HepG2 (cell line): ENCODE data around the gene GNG5. TPM values are rescaled to one million over a fixed set of nuclear protein-coding genes. Genes with fewer than 3 reads are reported as not detected.

Experiments used
- ATAC-seq: fragments of 200-7000 bp; cut with Tn5 transposase; 3 replicates; pipeline ENCODE4 v1.9.1; 2020; ENCODE audit warnings: mild to moderate bottlenecking, moderate library complexity
- BruUV-seq: library from RNA; stranded (reverse); fragments of 400-500 nt; replicated peaks from 2 replicates; lab custom pipeline; 2021; lab: Mats Ljungman, UMichigan
- CTCF ChIA-PET: fragments of 300-600 bp; formaldehyde crosslinking; extraction: SDS; loops from one replicate; lab custom pipeline; 2021; ENCODE audit warnings: low total read pairs, inconsistent platforms, low intra/inter-chr PET ratio; lab: Yijun Ruan, JAX
- POLR2A ChIA-PET: fragments of 350-600 bp; sonication (Branson Sonifier 250); formaldehyde crosslinking; loops from one replicate; lab custom pipeline; 2020; ENCODE audit warnings: antibody characterized with exemption, inconsistent platforms; lab: Yijun Ruan, JAX
- DNase-seq: peaks from one replicate; pipeline ENCODE4 v3.0.0-alpha.2; 2015; ENCODE audit warnings: low spot score
- FAIRE-seq: peaks from 3 replicates; lab custom pipeline; 2011; peaks lifted over from hg19 to GRCh38; lab: Jason Lieb, UNC
- H2AFZ ChIP-seq: one replicate; pipeline ENCODE4 v1.6.1; 2011; ENCODE audit warnings: low read length, inconsistent platforms
- H3K27ac ChIP-seq: fragments of 300-600 bp; 3 replicates; pipeline ENCODE4 v1.8.0; 2011; ENCODE audit warnings: mixed run types, mild to moderate bottlenecking, mixed read lengths, low read length, inconsistent platforms; ENCODE audit not compliant: insufficient read depth; ENCODE audit errors: extremely low read length
- H3K27me3 ChIP-seq, 2 experiments: fragments of 200-600 bp in 1 of 2; 2 replicates in 1 of 2; 3 replicates in 1 of 2; pipeline versions ENCODE4 v1.6.0 to v1.8.0; 2011; ENCODE audit warnings: low read length in 2 of 2, mild to moderate bottlenecking in 2 of 2, moderate library complexity in 2 of 2, inconsistent platforms in 1 of 2; ENCODE audit not compliant: insufficient read depth in 2 of 2, control insufficient read depth in 1 of 2
- H3K36me3 ChIP-seq, 2 experiments: fragments of 200-600 bp in 1 of 2; replicated peaks in 1 of 2; 2 replicates in 1 of 2; 3 replicates in 1 of 2; pipeline versions ENCODE4 v1.5.1 to v1.8.0; 2011; ENCODE audit warnings: low read length in 2 of 2, inconsistent platforms in 1 of 2; ENCODE audit not compliant: insufficient read depth in 2 of 2, control insufficient read depth in 1 of 2
- H3K4me1 ChIP-seq: 2 replicates; pipeline ENCODE4 v1.5.1; 2012; ENCODE audit warnings: low read length, inconsistent platforms; ENCODE audit not compliant: insufficient read depth
- H3K4me2 ChIP-seq: 2 replicates; pipeline ENCODE4 v1.6.0; 2011; ENCODE audit warnings: low read depth, low read length, inconsistent platforms
- H3K4me3 ChIP-seq, 3 experiments: fragments of 200-600 bp in 1 of 3; sonication (generic), shearing (Covaris generic) in 1 of 3; replicated peaks in 1 of 3; 2 replicates each; pipeline ENCODE4 v1.5.1; 2011 to 2016; ENCODE audit warnings: low read length in 3 of 3, inconsistent platforms in 2 of 3, low read depth in 2 of 3, mild to moderate bottlenecking in 2 of 3, control low read depth in 1 of 3, mixed read lengths in 1 of 3; ENCODE audit not compliant: insufficient read depth in 1 of 3
- H3K79me2 ChIP-seq: one replicate; pipeline ENCODE4 v1.6.1; 2011; ENCODE audit warnings: low read length, inconsistent platforms; ENCODE audit not compliant: insufficient read depth
- H3K9ac ChIP-seq: 2 replicates; pipeline ENCODE4 v1.6.0; 2011; ENCODE audit warnings: mild to moderate bottlenecking, low read depth, low read length, inconsistent platforms; ENCODE audit not compliant: insufficient read depth
- H3K9me3 ChIP-seq: 2 replicates; pipeline ENCODE4 v1.5.1; 2012; ENCODE audit warnings: mild to moderate bottlenecking, low read length
- H4K20me1 ChIP-seq: 2 replicates; pipeline ENCODE4 v1.6.0; 2011; ENCODE audit warnings: inconsistent platforms, mild to moderate bottlenecking, low read length, moderate library complexity; ENCODE audit not compliant: insufficient read depth
- EHMT2 ChIP-seq: fragments of 200-600 bp; sonication (generic); IDR thresholded peaks from 2 replicates; pipeline ENCODE4 v1.7.0; 2017; ENCODE audit warnings: antibody characterized with exemption, low read depth, low read length, borderline replicate concordance
- MLLT10 ChIP-seq: sonication (generic); formaldehyde crosslinking; IDR thresholded peaks from 2 replicates; pipeline ENCODE4 v1.4.0; 2020; ENCODE audit warnings: missing genetic modification reagents
- NFKBIZ ChIP-seq: IDR thresholded peaks from 2 replicates; pipeline ENCODE4 v1.6.1; 2018; ENCODE audit warnings: missing genetic modification reagents, missing compliant biosample characterization
- TEAD2 ChIP-seq: sonication (generic); formaldehyde crosslinking; IDR thresholded peaks from 2 replicates; pipeline ENCODE4 v1.9.0; 2021; ENCODE audit warnings: missing genetic modification reagents
- ZBTB21 ChIP-seq: sonication (generic); formaldehyde crosslinking; IDR thresholded peaks from 2 replicates; pipeline ENCODE4 v1.4.0; 2020; ENCODE audit warnings: missing genetic modification reagents
- ZNF557 ChIP-seq: sonication (generic); formaldehyde crosslinking; IDR thresholded peaks from 2 replicates; pipeline ENCODE4 v1.4.0; 2020; ENCODE audit warnings: missing genetic modification reagents
- in situ Hi-C: cut with HindIII; loops from 2 replicates; pipeline ENCODE4 v1.10.0; 2017; ENCODE audit warnings: low pct_unique_long_range_greater_than_20kb; ENCODE audit not compliant: extremely low pct_ligation_motif_present
- intact Hi-C: fragments of 100-400 bp; cut with micrococcal nuclease; formaldehyde crosslinking; loops from one replicate; pipeline ENCODE4 v1.10.0; 2022; ENCODE audit not compliant: unreplicated experiment
- polyA plus RNA-seq, 8 experiments: library from polyadenylated mRNA; depleted of rRNA in 3 of 8; stranded (reverse) in 7 of 8; unstranded in 1 of 8; fragments of >200 nt; fragmentation: Illumina TruSeq in 4 of 8; extraction: Trizol in 4 of 8; gene quantifications; 2 replicates each; pipeline versions ENCODE4 v1.2.1 to v1.2.3, GENCODE V29; 2011 to 2016; ENCODE audit warnings: low read depth in 4 of 8, missing spikeins in 1 of 8, mixed read lengths in 1 of 8; ENCODE audit not compliant: insufficient read depth in 1 of 8
- total RNA-seq, 5 experiments: library from RNA; depleted of rRNA; stranded (reverse); fragments of >200 nt; fragmentation: Illumina TruSeq; extraction: Trizol; gene quantifications; 2 replicates each; pipeline ENCODE4 v1.2.3, GENCODE V29; 2016; ENCODE audit warnings: low read depth in 1 of 5
- TF ChIP-seq, protein P1 (sequence below): sonication (generic); formaldehyde crosslinking; IDR thresholded peaks from 2 replicates; pipeline ENCODE4 v1.5.1; 2020; ENCODE audit warnings: mild to moderate bottlenecking, missing genetic modification reagents, borderline replicate concordance
- TF ChIP-seq, protein P2 (sequence below): sonication (generic); formaldehyde crosslinking; IDR thresholded peaks from 2 replicates; pipeline ENCODE4 v1.5.0; 2020; ENCODE audit warnings: mild to moderate bottlenecking, missing genetic modification reagents
- TF ChIP-seq, protein P3 (sequence below): sonication (generic); formaldehyde crosslinking; IDR thresholded peaks from 2 replicates; pipeline ENCODE4 v1.5.1; 2020; ENCODE audit warnings: mild to moderate bottlenecking, missing genetic modification reagents, moderate library complexity

The GNG5 gene
- total and polyA plus RNA-seq, 2 of the 13 experiments (the other 11 are each of a cell fraction or from before 2014, with no cell fraction given) = 103 to 137 TPM

DNA sequence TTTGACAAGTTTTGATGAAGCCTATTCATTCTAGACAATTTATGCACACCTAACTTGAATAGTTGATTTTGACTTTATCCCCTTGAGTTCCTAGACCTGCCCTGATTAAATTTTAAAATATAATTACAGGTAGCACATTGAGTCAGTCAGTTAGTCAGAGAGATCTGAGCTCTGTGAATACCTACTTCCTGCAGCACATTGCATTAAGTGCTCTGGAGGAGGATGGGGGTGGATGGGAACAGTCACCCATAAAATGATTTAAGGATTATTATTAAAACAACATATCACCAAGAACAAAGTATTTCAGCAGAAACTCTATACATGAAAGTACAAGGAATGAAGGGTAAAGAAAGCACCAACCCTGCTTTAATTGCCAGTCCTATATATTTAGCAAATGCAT is 39.1 kb downstream of the GNG5 start:
- H3K27me3 ChIP-seq = no peaks in the 10 kb centered on the region; a peak in 1 of 5 replicates
- no peak for DNase-seq
- in situ Hi-C loops (no loop called here), intact Hi-C loops (no loop called here)
- ChIA-PET CTCF (no interaction called here), POLR2A (no interaction called here)
- no TSS peak for BruUV-seq
- H3K4me2 ChIP-seq = no peak overlapping the region
- no peaks in the 10 kb centered on the region for H3K4me1 ChIP-seq
- H3K79me2 ChIP-seq = no peaks in the 10 kb centered on the region
- H4K20me1 ChIP-seq = no peaks in the 10 kb centered on the region
- H3K9me3 ChIP-seq = no peaks in the 10 kb centered on the region
- H3K27ac ChIP-seq = no peak overlapping the region
- no peak overlapping the region for H3K9ac ChIP-seq
- no peak for TF ChIP-seq TEAD2
- TF ChIP-seq EHMT2 = no peak
- no peak for TF ChIP-seq ZNF557 (CRISPR knock-in tag)
- TF ChIP-seq, protein P1, sequence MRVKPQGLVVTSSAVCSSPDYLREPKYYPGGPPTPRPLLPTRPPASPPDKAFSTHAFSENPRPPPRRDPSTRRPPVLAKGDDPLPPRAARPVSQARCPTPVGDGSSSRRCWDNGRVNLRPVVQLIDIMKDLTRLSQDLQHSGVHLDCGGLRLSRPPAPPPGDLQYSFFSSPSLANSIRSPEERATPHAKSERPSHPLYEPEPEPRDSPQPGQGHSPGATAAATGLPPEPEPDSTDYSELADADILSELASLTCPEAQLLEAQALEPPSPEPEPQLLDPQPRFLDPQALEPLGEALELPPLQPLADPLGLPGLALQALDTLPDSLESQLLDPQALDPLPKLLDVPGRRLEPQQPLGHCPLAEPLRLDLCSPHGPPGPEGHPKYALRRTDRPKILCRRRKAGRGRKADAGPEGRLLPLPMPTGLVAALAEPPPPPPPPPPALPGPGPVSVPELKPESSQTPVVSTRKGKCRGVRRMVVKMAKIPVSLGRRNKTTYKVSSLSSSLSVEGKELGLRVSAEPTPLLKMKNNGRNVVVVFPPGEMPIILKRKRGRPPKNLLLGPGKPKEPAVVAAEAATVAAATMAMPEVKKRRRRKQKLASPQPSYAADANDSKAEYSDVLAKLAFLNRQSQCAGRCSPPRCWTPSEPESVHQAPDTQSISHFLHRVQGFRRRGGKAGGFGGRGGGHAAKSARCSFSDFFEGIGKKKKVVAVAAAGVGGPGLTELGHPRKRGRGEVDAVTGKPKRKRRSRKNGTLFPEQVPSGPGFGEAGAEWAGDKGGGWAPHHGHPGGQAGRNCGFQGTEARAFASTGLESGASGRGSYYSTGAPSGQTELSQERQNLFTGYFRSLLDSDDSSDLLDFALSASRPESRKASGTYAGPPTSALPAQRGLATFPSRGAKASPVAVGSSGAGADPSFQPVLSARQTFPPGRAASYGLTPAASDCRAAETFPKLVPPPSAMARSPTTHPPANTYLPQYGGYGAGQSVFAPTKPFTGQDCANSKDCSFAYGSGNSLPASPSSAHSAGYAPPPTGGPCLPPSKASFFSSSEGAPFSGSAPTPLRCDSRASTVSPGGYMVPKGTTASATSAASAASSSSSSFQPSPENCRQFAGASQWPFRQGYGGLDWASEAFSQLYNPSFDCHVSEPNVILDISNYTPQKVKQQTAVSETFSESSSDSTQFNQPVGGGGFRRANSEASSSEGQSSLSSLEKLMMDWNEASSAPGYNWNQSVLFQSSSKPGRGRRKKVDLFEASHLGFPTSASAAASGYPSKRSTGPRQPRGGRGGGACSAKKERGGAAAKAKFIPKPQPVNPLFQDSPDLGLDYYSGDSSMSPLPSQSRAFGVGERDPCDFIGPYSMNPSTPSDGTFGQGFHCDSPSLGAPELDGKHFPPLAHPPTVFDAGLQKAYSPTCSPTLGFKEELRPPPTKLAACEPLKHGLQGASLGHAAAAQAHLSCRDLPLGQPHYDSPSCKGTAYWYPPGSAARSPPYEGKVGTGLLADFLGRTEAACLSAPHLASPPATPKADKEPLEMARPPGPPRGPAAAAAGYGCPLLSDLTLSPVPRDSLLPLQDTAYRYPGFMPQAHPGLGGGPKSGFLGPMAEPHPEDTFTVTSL (CRISPR knock-in tag) = no peak
- TF ChIP-seq ZBTB21 (CRISPR knock-in tag) = no peak
- TF ChIP-seq, protein P2, sequence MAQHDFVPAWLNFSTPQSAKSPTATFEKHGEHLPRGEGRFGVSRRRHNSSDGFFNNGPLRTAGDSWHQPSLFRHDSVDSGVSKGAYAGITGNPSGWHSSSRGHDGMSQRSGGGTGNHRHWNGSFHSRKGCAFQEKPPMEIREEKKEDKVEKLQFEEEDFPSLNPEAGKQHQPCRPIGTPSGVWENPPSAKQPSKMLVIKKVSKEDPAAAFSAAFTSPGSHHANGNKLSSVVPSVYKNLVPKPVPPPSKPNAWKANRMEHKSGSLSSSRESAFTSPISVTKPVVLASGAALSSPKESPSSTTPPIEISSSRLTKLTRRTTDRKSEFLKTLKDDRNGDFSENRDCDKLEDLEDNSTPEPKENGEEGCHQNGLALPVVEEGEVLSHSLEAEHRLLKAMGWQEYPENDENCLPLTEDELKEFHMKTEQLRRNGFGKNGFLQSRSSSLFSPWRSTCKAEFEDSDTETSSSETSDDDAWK (CRISPR knock-in tag) = no peak
- TF ChIP-seq, protein P3, sequence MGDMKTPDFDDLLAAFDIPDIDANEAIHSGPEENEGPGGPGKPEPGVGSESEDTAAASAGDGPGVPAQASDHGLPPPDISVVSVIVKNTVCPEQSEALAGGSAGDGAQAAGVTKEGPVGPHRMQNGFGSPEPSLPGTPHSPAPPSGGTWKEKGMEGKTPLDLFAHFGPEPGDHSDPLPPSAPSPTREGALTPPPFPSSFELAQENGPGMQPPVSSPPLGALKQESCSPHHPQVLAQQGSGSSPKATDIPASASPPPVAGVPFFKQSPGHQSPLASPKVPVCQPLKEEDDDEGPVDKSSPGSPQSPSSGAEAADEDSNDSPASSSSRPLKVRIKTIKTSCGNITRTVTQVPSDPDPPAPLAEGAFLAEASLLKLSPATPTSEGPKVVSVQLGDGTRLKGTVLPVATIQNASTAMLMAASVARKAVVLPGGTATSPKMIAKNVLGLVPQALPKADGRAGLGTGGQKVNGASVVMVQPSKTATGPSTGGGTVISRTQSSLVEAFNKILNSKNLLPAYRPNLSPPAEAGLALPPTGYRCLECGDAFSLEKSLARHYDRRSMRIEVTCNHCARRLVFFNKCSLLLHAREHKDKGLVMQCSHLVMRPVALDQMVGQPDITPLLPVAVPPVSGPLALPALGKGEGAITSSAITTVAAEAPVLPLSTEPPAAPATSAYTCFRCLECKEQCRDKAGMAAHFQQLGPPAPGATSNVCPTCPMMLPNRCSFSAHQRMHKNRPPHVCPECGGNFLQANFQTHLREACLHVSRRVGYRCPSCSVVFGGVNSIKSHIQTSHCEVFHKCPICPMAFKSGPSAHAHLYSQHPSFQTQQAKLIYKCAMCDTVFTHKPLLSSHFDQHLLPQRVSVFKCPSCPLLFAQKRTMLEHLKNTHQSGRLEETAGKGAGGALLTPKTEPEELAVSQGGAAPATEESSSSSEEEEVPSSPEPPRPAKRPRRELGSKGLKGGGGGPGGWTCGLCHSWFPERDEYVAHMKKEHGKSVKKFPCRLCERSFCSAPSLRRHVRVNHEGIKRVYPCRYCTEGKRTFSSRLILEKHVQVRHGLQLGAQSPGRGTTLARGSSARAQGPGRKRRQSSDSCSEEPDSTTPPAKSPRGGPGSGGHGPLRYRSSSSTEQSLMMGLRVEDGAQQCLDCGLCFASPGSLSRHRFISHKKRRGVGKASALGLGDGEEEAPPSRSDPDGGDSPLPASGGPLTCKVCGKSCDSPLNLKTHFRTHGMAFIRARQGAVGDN (CRISPR knock-in tag) = no peak
- no peak for TF ChIP-seq MLLT10 (CRISPR knock-in tag)
- no peak for TF ChIP-seq NFKBIZ (CRISPR knock-in tag)
- no peak for FAIRE-seq
- no peak for ATAC-seq
- no peak overlapping the region for H3K4me3 ChIP-seq
- H3K36me3 ChIP-seq = no peaks in the 10 kb centered on the region
- H2AFZ ChIP-seq = no peak overlapping the region
